Neural cell (in vitro differentiated cells): Measurements from ENCODE around the gene SIGLEC15. TPM values are rescaled to one million over a fixed set of nuclear protein-coding genes. Genes with fewer than 3 reads are reported as not detected.

ENCODE experiments used
- H2AFZ ChIP-seq: fragments of 200-600, 300-800 bp; sonication (generic), shearing (Covaris generic); 2 replicates; pipeline ENCODE4 v1.6.0; 2014; ENCODE audit warnings: low read depth, mild to moderate bottlenecking, antibody characterized with exemption, low read length, moderate library complexity
- H3F3A ChIP-seq: fragments of 200-600 bp; shearing (Covaris generic); 2 replicates; pipeline ENCODE4 v1.6.1; 2016; ENCODE audit warnings: mild to moderate bottlenecking, moderate library complexity, mixed read lengths, antibody characterized with exemption, low read length; ENCODE audit not compliant: insufficient read depth, poor library complexity, severe bottlenecking
- H3K27ac ChIP-seq: fragments of 200-600, 300-800 bp; sonication (generic), shearing (Covaris generic); 2 replicates; pipeline ENCODE4 v1.5.1; 2014; ENCODE audit warnings: mild to moderate bottlenecking, low read length, moderate library complexity
- H3K27me3 ChIP-seq: fragments of 300-800, 200-600 bp; sonication (generic), shearing (Covaris generic); 2 replicates; pipeline ENCODE4 v1.6.0; 2014; ENCODE audit warnings: mild to moderate bottlenecking, low read depth, low read length, moderate library complexity; ENCODE audit not compliant: insufficient read depth
- H3K36me3 ChIP-seq: fragments of 300-800, 200-600 bp; sonication (generic), shearing (Covaris generic); 2 replicates; pipeline ENCODE4 v1.5.1; 2014; ENCODE audit warnings: mild to moderate bottlenecking, antibody characterized with exemption, low read length, moderate library complexity; ENCODE audit not compliant: insufficient read depth
- H3K4me2 ChIP-seq: fragments of 300-800, 200-600 bp; sonication (generic), shearing (Covaris generic); 2 replicates; pipeline ENCODE4 v1.6.0; 2014; ENCODE audit warnings: mild to moderate bottlenecking, low read length
- H3K4me3 ChIP-seq: fragments of 300-800, 200-600 bp; sonication (generic), shearing (Covaris generic); 2 replicates; pipeline ENCODE4 v1.5.1; 2014; ENCODE audit warnings: mild to moderate bottlenecking, low read length, moderate library complexity
- H3K79me2 ChIP-seq: fragments of 200-600 bp; shearing (Covaris generic); replicated peaks from 2 replicates; pipeline ENCODE4 v1.6.0; 2014; ENCODE audit warnings: mild to moderate bottlenecking, low read length, moderate library complexity; ENCODE audit not compliant: insufficient read depth
- H3K9ac ChIP-seq: fragments of 300-800, 200-600 bp; sonication (generic), shearing (Covaris generic); 2 replicates; pipeline ENCODE4 v1.6.1; 2016; ENCODE audit warnings: mild to moderate bottlenecking, low read length, mixed read lengths
- H3K9me2 ChIP-seq: fragments of 200-600 bp; shearing (Covaris generic); 2 replicates; pipeline ENCODE4 v1.6.1; 2016; ENCODE audit warnings: mild to moderate bottlenecking, low read length, mixed read lengths; ENCODE audit not compliant: insufficient read depth
- H3K9me3 ChIP-seq: fragments of 200-600, 300-800 bp; sonication (generic), shearing (Covaris generic); 2 replicates; pipeline ENCODE4 v1.6.1; 2016; ENCODE audit warnings: mild to moderate bottlenecking, mixed run types, low read length, moderate library complexity, mixed read lengths
- H4K20me1 ChIP-seq: fragments of 200-600 bp; shearing (Covaris generic); 2 replicates; pipeline ENCODE4 v1.6.1; 2016; ENCODE audit warnings: mild to moderate bottlenecking, mixed run types; ENCODE audit not compliant: insufficient read depth
- CTCF ChIP-seq: fragments of 450-650 bp; IDR thresholded peaks from 2 replicates; pipeline ENCODE4 v1.5.1; 2014; ENCODE audit warnings: antibody characterized with exemption, mild to moderate bottlenecking, moderate library complexity; ENCODE audit not compliant: poor library complexity, severe bottlenecking
- EP300 ChIP-seq: fragments of 450-650 bp; conservative IDR thresholded peaks from 2 replicates; pipeline ENCODE4 v1.6.1; 2014; ENCODE audit warnings: antibody characterized with exemption, mild to moderate bottlenecking, moderate library complexity; ENCODE audit not compliant: poor library complexity, severe bottlenecking
- EZH2 ChIP-seq: fragments of 200-600, 300-800 bp; shearing (Covaris generic), sonication (generic); IDR thresholded peaks from 2 replicates; pipeline ENCODE4 v1.6.1; 2014; ENCODE audit warnings: antibody characterized with exemption, low read length, borderline replicate concordance, mild to moderate bottlenecking; ENCODE audit not compliant: insufficient read depth, poor library complexity, severe bottlenecking
- MXI1 ChIP-seq: fragments of 450-650 bp; conservative IDR thresholded peaks from 2 replicates; pipeline ENCODE4 v1.6.1; 2014; ENCODE audit warnings: antibody characterized with exemption, mild to moderate bottlenecking; ENCODE audit not compliant: poor library complexity, severe bottlenecking
- POLR2AphosphoS5 ChIP-seq: IDR thresholded peaks from 2 replicates; pipeline ENCODE4 v1.6.1; 2012
- RAD21 ChIP-seq: fragments of 450-650 bp; conservative IDR thresholded peaks from 2 replicates; pipeline ENCODE4 v1.6.1; 2014; ENCODE audit warnings: antibody characterized with exemption, mild to moderate bottlenecking, moderate library complexity
- REST ChIP-seq: IDR thresholded peaks from 2 replicates; pipeline ENCODE4 v1.6.1; 2012; ENCODE audit warnings: borderline replicate concordance
- SMC3 ChIP-seq: fragments of 450-650 bp; conservative IDR thresholded peaks from 2 replicates; pipeline ENCODE4 v1.6.1; 2014; ENCODE audit warnings: antibody characterized with exemption, mild to moderate bottlenecking, moderate library complexity; ENCODE audit not compliant: poor library complexity
- TAF1 ChIP-seq: IDR thresholded peaks from 2 replicates; pipeline ENCODE4 v1.6.1; 2012; ENCODE audit warnings: low read depth
- polyA plus RNA-seq: library from polyadenylated mRNA; depleted of rRNA; stranded (reverse); fragments of >200 nt; gene quantifications from 2 replicates; pipeline ENCODE4 v1.2.3, GENCODE V29; 2014

SIGLEC15 gene
- polyA plus RNA-seq, 1 donor from 2014 or later, result not detected

- TF ChIP-seq MXI1, result no peak
Observed at GRCh38 chr18:45793264-45793965, 32.1 kb upstream of the SIGLEC15 start (continued).

GRCh38 chr18:45801416-45802004 lies 24.0 kb upstream of the SIGLEC15 start:
- H3K9me3 ChIP-seq, result peaks cover 3% of the 10 kb centered on the region
- H3K4me3 ChIP-seq, result no peak overlapping the region
- TF ChIP-seq CTCF, result no peak
- TF ChIP-seq TAF1, result no peak
- TF ChIP-seq MXI1, result no peak
- TF ChIP-seq SMC3, result no peak
- TF ChIP-seq POLR2AphosphoS5, result no peak
- TF ChIP-seq EZH2, result no peak
- no peaks in the 10 kb centered on the region for H3F3A ChIP-seq
- H3K36me3 ChIP-seq, result no peaks in the 10 kb centered on the region
- no peak overlapping the region for H3K4me2 ChIP-seq
- no peak overlapping the region for H2AFZ ChIP-seq
- H3K27me3 ChIP-seq, result no peaks in the 10 kb centered on the region
- H4K20me1 ChIP-seq, result no peaks in the 10 kb centered on the region
- no peak overlapping the region for H3K9ac ChIP-seq
- H3K9me2 ChIP-seq, result no peaks in the 10 kb centered on the region
- no peak overlapping the region for H3K27ac ChIP-seq
- H3K79me2 ChIP-seq, result no peaks in the 10 kb centered on the region

- Histone ChIP-seq H3K9me2 (no peaks in the 10 kb centered on the region), H3K79me2 (no peaks in the 10 kb centered on the region), H3K36me3 (no peaks in the 10 kb centered on the region), H3K9ac (no peak overlapping the region), H3K4me3 (no peak overlapping the region), H3K9me3 (peaks cover 3% of the 10 kb centered on the region), H3F3A (no peaks in the 10 kb centered on the region), H3K4me2 (no peak overlapping the region), H3K27me3 (no peaks in the 10 kb centered on the region), H2AFZ (no peak overlapping the region), H4K20me1 (no peaks in the 10 kb centered on the region), H3K27ac (no peak overlapping the region)
- TF ChIP-seq RAD21, result no peak
- no peak for TF ChIP-seq SMC3
- no peak for TF ChIP-seq REST
- no peak for TF ChIP-seq MXI1
- no peak for TF ChIP-seq EP300
- TF ChIP-seq EZH2, result no peak
- no peak for TF ChIP-seq TAF1
- no peak for TF ChIP-seq POLR2AphosphoS5
- TF ChIP-seq CTCF, result no peak
Observed at GRCh38 chr18:45802814-45803492, 22.5 kb upstream of the SIGLEC15 start.
